IPS-15b (cell line): ENCODE measurements around the gene TXN2.
"Not testable (repeated sequence)": the region's sequence is repeated elsewhere in the genome, so short reads cannot be mapped to it uniquely, and the experiment has no call there.

Experiments
- H3K27me3 ChIP-seq: one replicate; pipeline ENCODE4 v1.6.1; 2013; ENCODE audit warnings: low read length; ENCODE audit not compliant: control insufficient read depth, insufficient read depth
- H3K36me3 ChIP-seq: one replicate; pipeline ENCODE4 v1.6.1; 2013; ENCODE audit warnings: low read length; ENCODE audit not compliant: control insufficient read depth, insufficient read depth
- H3K4me1 ChIP-seq: one replicate; pipeline ENCODE4 v1.6.1; 2013; ENCODE audit warnings: mild to moderate bottlenecking, low read length; ENCODE audit not compliant: control insufficient read depth, insufficient read depth
- H3K4me3 ChIP-seq: one replicate; pipeline ENCODE4 v1.5.1; 2013; ENCODE audit warnings: low read depth, low read length
- H3K9ac ChIP-seq: one replicate; pipeline ENCODE4 v1.6.1; 2013; ENCODE audit warnings: low read depth, mild to moderate bottlenecking, low read length
- H3K9me3 ChIP-seq: one replicate; pipeline ENCODE4 v1.6.1; 2013; ENCODE audit warnings: mild to moderate bottlenecking, low read length; ENCODE audit not compliant: control insufficient read depth, insufficient read depth

Gene TXN2, protein sequence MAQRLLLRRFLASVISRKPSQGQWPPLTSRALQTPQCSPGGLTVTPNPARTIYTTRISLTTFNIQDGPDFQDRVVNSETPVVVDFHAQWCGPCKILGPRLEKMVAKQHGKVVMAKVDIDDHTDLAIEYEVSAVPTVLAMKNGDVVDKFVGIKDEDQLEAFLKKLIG

DNA sequence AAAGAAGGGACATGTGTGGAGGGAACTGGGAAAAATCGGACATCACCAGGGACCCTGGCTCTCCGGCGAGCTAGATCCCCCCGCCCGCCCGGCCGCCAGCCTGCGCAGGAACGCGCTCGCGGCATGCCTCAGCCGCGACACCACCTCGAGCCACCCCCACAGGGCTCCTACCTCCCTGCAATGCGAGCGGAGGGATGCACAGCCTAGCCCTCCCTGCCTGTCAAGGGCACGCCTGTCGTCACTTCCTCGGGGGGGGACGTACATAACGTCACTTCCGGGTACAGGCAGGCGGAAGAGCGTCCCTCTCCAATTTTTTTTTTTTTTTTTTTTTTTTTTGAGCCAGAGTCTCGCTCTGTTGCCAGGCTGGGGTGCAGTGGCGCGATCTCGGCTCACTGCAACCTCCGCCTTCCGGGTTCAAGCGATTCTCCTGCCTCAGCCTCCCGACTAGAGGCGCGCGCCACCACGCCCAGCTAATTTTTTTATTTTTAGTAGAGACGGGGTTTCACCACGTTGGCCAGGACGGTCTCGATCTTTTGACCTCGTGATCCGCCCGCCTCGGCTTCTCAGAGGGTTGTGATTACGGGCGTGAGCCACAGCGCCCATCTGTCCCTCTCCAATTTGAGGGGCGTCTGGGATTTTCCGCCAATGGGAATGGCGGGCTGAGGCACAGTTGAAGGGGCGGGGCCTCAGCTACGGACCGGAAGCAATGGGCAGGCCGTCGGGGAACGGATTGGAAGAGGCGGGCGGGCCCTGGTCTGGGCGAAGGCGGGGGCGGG, at the start of gene TXN2:
Gene TXN2, minus strand, starts transcription at position 248 of the 776 bp plus-strand sequence. CDS start 803 bp downstream, outside the sequence.
- Histone ChIP-seq H3K4me3 (peak within 1 kb of the TSS; percentile 86), H3K4me1 (no peaks in the 10 kb centered on the region), H3K9me3 (no peaks in the 10 kb centered on the region), H3K27me3 (no peaks in the 10 kb centered on the region), H3K36me3 (peaks cover 6% of the 10 kb centered on the region), H3K9ac (peak within 1 kb of the TSS; percentile 74)

DNA sequence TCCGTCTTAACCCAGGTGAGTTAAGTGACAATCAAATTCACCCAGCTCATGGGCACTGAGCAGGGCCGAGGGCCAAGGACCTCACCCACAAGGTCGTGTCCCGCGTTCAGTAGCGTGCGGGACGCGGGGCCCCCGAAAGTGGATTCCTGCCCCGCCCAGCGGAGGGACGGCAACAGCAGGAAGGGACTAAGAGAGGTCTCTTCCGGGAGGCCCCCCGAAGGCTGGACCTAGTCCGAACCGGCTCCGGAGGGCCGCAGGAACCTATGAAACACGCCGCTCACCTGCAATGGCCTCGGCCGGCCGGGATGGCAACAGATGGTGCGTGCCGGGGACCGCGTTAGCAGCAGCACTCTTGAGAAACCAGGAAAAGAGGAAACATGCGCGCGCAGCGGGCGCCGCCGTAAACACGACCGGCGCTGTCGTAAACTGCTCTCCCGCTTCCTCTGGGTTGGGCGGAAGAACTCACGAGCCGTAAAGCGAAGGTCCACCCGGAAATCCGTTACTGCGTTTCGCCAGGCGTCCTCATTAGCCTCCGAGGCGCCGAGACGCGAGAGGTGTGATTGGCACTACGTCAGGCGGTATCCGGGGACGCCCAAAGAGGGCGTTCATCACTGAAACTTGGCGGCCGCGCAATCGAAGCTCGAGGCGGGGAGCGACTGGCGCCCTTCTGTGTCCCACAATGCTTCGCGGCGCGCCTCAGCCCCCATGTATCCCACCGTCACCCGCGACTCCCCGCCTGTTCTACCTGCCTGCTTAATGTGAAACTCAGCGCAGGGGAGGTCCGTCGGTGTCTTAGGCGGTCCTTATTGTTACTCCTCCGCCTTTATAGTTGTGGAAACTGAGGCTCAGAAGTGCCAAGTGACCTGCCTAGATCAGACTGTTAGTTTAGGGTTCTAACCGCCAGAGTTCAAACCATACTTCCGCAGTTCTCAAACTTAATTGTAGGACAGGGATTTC, 47.6 kb upstream of the TXN2 start, which contains the start of gene EIF3D:
Gene EIF3D, minus strand, starts transcription at position 372 of the 957 bp plus-strand sequence. CDS start 3,045 bp downstream, outside the sequence.
- Histone ChIP-seq H3K27me3 (no peaks in the 10 kb centered on the region), H3K4me1 (peaks cover 2% of the 10 kb centered on the region), H3K9ac (peak within 1 kb of the TSS; percentile 98), H3K4me3 (peak within 1 kb of the TSS; percentile 98), H3K9me3 (no peaks in the 10 kb centered on the region), H3K36me3 (peaks cover 14% of the 10 kb centered on the region)

DNA sequence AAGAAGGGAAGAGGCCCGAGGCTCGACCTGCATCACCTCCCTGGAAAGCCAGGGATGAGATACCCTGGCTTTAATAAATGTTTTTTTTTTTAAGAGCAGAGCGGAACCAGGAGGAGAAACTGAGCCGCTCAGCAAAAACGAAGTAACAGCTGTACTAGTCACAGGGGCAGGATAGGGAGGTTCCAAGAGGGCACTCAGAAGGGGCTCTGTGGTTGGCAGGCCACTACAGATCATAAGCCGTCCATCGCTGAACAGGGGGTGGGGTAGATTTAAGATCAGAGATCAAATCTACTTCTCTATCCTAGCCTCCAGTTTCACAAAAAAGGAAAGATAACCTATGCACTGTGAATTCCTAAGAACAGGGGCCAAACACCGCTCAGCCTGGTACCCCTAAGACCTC, 46.9 kb upstream of the TXN2 start:
- Histone ChIP-seq H3K9ac (peak overlapping the region; percentile 98), H3K4me3 (peak overlapping the region; percentile 98), H3K9me3 (no peaks in the 10 kb centered on the region), H3K27me3 (no peaks in the 10 kb centered on the region), H3K4me1 (peaks cover 2% of the 10 kb centered on the region), H3K36me3 (peaks cover 22% of the 10 kb centered on the region)

DNA sequence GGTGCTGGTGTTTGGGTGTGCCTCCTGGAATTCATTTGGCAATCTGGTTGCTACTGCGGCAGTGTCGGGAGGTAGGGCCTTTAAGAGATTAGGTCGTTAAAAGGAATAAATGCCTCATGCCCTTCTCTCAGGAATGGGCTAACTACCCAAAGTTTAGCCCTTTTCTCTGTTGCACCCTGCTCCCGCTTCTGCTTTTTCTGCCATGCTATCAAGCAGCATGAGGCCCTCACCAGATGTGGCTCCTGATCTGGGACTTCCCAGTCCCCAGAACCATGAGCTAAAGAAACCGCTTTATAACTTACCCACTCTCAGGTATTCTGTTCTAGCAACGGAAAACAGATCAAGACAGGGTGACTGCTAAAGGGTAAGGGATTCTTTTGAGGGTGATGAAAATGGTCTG, 41.2 kb upstream of the TXN2 start:
- Histone ChIP-seq H3K9ac (no peak overlapping the region), H3K36me3 (peaks cover 67% of the 10 kb centered on the region), H3K9me3 (no peaks in the 10 kb centered on the region), H3K4me3 (no peak overlapping the region), H3K27me3 (no peaks in the 10 kb centered on the region), H3K4me1 (no peaks in the 10 kb centered on the region)

DNA sequence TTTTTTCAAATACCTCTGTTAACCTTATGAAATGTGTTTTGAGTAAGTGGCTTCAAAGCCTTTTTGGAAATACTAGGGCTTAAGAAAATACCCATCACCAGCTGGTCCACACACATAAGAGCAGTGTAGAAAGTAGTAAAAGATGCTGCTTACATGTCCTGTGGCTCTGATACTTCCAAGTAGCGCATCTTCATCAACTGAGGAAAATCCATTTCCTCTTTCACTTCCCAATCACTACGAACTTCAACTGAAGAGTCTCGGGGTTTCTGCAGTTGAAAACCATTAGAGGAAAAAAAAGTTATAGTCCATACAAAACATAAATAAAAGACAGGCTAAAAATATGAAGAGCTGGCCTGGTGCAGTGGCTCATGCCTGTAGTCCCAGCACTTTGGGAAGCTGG, 39.0 kb upstream of the TXN2 start:
- peaks cover 79% of the 10 kb centered on the region for H3K36me3 ChIP-seq
- H3K9me3 ChIP-seq = no peaks in the 10 kb centered on the region
- H3K27me3 ChIP-seq = no peaks in the 10 kb centered on the region
- H3K4me3 ChIP-seq = no peak overlapping the region
- no peak overlapping the region for H3K9ac ChIP-seq
- H3K4me1 ChIP-seq = no peaks in the 10 kb centered on the region

DNA sequence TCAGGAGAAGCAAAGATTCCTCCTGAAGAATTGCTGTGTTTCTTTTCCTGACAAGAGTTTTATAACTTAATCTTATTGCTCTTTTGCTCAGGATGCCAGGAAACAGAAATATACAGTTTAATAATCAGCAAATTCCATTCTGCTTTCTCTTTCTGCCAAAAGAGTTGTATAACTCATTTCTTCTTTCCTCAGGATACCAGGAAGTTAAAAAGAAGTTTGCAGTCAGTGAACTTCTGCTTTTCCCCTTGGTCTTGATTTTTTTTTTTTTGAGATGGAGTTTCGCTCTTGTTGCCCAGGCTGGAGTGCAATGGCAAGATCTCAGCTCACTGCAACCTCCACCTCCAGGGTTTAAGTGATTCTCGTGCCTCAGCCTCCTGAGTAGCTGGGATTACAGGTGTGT, 38.5 kb upstream of the TXN2 start:
- H3K36me3 ChIP-seq = peaks cover 81% of the 10 kb centered on the region
- not testable (repeated sequence) for H3K9ac ChIP-seq, H3K4me1 ChIP-seq, H3K9me3 ChIP-seq, H3K27me3 ChIP-seq, H3K4me3 ChIP-seq

DNA sequence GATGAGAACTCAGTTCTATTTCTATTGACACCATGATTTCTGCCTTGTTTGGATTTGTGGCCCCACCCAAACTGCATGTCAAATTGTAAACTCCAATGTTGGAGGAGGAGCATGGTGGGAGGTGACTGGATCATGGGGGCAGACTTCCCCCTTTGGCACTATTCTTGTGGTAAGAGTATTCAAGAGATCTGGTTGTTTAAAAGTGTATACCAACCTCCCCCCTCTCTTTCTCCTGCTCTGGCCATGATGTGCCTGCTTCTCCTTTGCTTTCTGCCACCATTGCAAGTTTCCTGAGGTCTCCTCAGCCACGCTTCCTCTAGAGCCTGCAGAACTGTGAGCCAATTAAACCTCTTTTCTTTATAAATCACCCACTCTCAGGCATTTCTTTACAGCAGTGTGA, 33.3 kb upstream of the TXN2 start:
- H3K27me3 ChIP-seq = no peaks in the 10 kb centered on the region
- peaks cover 79% of the 10 kb centered on the region for H3K36me3 ChIP-seq
- H3K9ac ChIP-seq = no peak overlapping the region
- H3K4me1 ChIP-seq = no peaks in the 10 kb centered on the region
- no peaks in the 10 kb centered on the region for H3K9me3 ChIP-seq
- no peak overlapping the region for H3K4me3 ChIP-seq

DNA sequence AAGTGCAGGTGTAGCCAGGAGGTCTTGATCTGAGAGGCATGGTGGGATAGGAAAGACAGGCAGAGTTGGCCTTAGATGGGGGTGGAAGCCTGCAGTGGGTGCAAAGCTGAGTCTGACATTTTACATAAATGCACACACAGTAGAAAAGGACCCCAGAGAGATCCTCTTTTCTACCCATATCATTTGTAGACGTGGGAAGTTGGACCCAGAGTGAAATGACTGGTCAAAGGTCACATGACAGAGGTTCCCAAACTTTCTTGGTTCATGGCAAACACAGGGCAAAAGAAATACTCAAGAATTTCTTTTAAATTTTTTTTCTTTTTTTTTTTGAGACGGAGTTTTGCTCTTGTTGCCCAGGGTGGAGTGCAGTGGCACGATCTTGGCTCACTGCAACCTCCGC, 31.6 kb upstream of the TXN2 start:
- no peaks in the 10 kb centered on the region for H3K9me3 ChIP-seq
- peaks cover 62% of the 10 kb centered on the region for H3K36me3 ChIP-seq
- H3K4me1 ChIP-seq = no peaks in the 10 kb centered on the region
- no peak overlapping the region for H3K4me3 ChIP-seq
- H3K9ac ChIP-seq = no peak overlapping the region
- no peaks in the 10 kb centered on the region for H3K27me3 ChIP-seq

DNA sequence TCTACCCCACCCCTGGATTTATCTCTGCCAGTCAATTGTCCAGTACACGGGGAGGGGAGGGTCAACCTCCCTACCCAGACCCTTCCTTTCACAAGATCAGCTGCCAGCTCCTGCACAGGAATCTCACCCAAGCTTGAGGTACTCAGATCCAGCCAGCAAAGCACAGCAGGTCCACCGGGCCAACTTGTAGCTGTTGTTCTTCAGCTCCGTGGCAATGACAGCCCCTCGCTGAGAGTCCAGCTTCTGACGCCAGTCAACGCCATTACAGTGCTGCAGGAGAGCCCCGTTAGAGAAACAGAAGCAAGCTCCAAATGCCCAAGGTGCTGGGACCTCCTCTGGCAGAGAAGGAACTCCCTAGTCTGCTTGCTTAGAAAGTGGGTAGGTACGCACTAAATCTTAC, 30.9 kb upstream of the TXN2 start:
- Histone ChIP-seq H3K9me3 (no peaks in the 10 kb centered on the region), H3K36me3 (peaks cover 56% of the 10 kb centered on the region), H3K4me3 (no peak overlapping the region), H3K27me3 (peaks cover 3% of the 10 kb centered on the region), H3K4me1 (no peaks in the 10 kb centered on the region), H3K9ac (no peak overlapping the region)

DNA sequence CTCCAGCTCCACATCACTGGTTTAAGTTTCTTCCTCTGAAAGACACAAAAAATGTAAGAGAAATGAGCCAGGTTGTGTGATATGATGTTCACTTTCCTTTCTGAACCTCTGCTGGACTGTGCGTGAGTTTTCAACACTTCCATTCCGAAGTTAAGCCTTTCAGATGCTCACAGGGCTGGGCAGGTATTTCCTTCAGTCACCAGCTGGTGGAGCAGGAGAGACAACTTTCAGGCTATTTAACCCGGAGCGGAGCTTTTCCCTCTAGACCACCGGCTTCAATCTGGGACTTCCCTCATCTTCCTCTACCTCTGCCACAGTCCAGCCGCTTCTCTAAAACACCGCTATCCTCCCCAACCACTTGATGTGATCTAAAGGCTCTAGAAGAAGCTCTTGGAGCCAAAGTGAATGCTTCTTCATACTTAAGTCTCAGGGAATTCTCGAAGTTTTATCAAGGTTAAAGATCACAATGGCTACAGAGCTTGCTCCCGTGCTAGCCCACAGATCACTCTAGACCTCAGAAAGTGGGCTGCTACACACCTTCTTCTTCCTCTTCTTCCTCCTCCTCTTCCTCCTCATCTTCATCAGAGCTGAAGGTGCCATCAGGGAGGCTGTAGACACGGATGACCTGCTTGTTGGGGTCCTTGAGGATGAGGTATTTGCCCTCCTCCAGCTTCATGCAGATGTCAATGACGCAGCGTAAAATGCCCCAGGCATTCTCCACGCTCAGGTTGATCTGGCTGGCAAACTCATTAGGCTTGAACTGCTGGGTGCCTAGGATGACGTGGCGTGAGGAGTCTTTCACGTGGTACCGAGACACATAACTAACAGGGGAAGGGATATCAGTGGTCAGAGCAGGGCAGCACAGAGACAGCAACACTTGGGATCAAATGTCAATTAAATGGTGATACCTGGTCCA, 29.8 kb upstream of the TXN2 start:
- no peak overlapping the region for H3K9ac ChIP-seq
- peaks cover 45% of the 10 kb centered on the region for H3K36me3 ChIP-seq
- no peaks in the 10 kb centered on the region for H3K9me3 ChIP-seq
- no peaks in the 10 kb centered on the region for H3K4me1 ChIP-seq
- H3K4me3 ChIP-seq = no peak overlapping the region
- peaks cover 4% of the 10 kb centered on the region for H3K27me3 ChIP-seq

DNA sequence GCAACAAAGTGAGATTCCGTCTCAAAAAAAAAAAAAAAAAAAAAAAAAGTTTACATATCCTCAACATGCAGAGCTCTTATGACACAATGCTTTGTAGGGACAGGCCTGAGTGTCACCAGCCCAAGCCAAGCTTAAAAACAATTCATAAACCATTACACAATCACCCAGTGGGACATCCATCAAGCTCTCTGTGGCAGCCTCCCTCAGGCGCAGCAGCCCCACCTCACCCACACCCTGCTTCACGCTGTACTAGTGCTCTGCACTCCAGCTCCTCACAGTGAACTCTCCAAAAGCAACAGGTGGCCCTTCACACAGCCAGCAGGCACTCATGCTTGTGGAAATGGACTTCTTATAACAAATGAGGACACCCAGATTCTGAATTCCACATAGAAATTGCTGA, 28.9 kb upstream of the TXN2 start:
- H3K27me3 ChIP-seq = peaks cover 4% of the 10 kb centered on the region
- no peak overlapping the region for H3K9ac ChIP-seq
- no peak overlapping the region for H3K4me3 ChIP-seq
- H3K36me3 ChIP-seq = peaks cover 41% of the 10 kb centered on the region
- H3K9me3 ChIP-seq = no peaks in the 10 kb centered on the region
- no peaks in the 10 kb centered on the region for H3K4me1 ChIP-seq
